ENCODE measurements around the gene ST6GALNAC6.

DNA sequence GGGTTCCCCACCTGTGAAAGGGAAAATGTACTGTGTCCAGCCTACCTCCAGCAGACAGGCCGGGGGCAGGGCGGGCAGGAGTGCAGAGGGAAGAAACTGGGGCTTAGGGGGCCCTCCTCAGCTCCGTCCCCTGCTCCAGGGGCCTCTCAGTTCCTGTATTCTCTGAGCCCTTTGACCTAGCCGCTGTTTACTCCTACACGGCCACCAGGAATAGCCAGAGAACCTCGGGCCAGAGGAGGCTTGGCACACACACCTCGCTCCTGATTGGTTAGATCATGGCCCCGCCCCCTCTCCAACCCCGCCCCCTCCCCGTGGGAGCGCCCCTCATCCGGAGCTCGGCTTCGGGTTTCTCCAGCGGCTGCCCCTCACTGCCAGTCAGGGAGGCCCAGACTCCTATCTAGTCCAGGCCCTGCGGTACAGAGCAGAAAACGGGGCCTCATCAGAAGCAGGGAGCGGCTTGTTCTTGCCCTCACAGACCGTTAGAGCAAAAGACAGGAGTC lies 2.2 kb downstream of the ST6GALNAC6 start:
- TF ChIP-seq, protein P1, sequence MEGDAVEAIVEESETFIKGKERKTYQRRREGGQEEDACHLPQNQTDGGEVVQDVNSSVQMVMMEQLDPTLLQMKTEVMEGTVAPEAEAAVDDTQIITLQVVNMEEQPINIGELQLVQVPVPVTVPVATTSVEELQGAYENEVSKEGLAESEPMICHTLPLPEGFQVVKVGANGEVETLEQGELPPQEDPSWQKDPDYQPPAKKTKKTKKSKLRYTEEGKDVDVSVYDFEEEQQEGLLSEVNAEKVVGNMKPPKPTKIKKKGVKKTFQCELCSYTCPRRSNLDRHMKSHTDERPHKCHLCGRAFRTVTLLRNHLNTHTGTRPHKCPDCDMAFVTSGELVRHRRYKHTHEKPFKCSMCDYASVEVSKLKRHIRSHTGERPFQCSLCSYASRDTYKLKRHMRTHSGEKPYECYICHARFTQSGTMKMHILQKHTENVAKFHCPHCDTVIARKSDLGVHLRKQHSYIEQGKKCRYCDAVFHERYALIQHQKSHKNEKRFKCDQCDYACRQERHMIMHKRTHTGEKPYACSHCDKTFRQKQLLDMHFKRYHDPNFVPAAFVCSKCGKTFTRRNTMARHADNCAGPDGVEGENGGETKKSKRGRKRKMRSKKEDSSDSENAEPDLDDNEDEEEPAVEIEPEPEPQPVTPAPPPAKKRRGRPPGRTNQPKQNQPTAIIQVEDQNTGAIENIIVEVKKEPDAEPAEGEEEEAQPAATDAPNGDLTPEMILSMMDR (conservative IDR thresholded peaks at IDR 0.05; ENCODE audit: low read length) = no peak
- no peak for TF ChIP-seq EZH2phosphoT487 (IDR thresholded peaks at IDR 0.05; ENCODE audit: borderline replicate concordance)

Measured in Loucy (cell line).